DOHH2 (cell line): ENCODE data around the gene OLFM2.

Source experiments
- H3F3A ChIP-seq: fragments of 200-600 bp; sonication (generic), shearing (Covaris generic); 2 replicates; pipeline ENCODE4 v1.6.0; 2016; ENCODE audit warnings: antibody characterized with exemption, mild to moderate bottlenecking; ENCODE audit not compliant: control insufficient read depth, insufficient read depth
- H3K27ac ChIP-seq: fragments of 200-600 bp; sonication (generic); 2 replicates; pipeline ENCODE4 v1.5.1; 2014; ENCODE audit warnings: low read depth, mild to moderate bottlenecking, low read length, moderate library complexity
- H3K27me3 ChIP-seq: fragments of 200-600 bp; sonication (generic); 2 replicates; pipeline ENCODE4 v1.6.1; 2014; ENCODE audit warnings: mild to moderate bottlenecking, low read length, mixed read lengths; ENCODE audit not compliant: control insufficient read depth
- H3K36me3 ChIP-seq: fragments of 200-600 bp; sonication (generic); 2 replicates; pipeline ENCODE4 v1.6.1; 2014; ENCODE audit warnings: mild to moderate bottlenecking, low read length, moderate library complexity, mixed read lengths; ENCODE audit not compliant: control insufficient read depth
- H3K4me1 ChIP-seq: fragments of 200-600 bp; sonication (generic); 2 replicates; pipeline ENCODE4 v1.6.1; 2014; ENCODE audit warnings: mild to moderate bottlenecking, low read length, mixed read lengths; ENCODE audit not compliant: control insufficient read depth
- H3K4me2 ChIP-seq: fragments of 200-600 bp; sonication (generic); 2 replicates; pipeline ENCODE4 v1.6.0; 2014; ENCODE audit warnings: mild to moderate bottlenecking, low read length, moderate library complexity
- H3K4me3 ChIP-seq: fragments of 200-600 bp; sonication (generic); 2 replicates; pipeline ENCODE4 v1.5.1; 2014; ENCODE audit warnings: mild to moderate bottlenecking, low read length, mixed read lengths
- H3K79me2 ChIP-seq: fragments of 200-600 bp; sonication (generic); 2 replicates; pipeline ENCODE4 v1.6.1; 2014; ENCODE audit warnings: mild to moderate bottlenecking, low read length, mixed read lengths; ENCODE audit not compliant: control insufficient read depth
- H3K9me2 ChIP-seq: fragments of 200-600 bp; sonication (generic); replicated peaks from 2 replicates; pipeline ENCODE4 v1.6.1; 2014; ENCODE audit warnings: mild to moderate bottlenecking, low read length, mixed read lengths; ENCODE audit not compliant: control insufficient read depth
- H3K9me3 ChIP-seq: fragments of 200-600 bp; sonication (generic); 2 replicates; pipeline ENCODE4 v1.6.1; 2014; ENCODE audit warnings: antibody characterized with exemption, low read length, mixed read lengths; ENCODE audit not compliant: control insufficient read depth, insufficient read depth
- H4K20me1 ChIP-seq: fragments of 200-600 bp; sonication (generic); 2 replicates; pipeline ENCODE4 v1.6.0; 2014; ENCODE audit warnings: low read depth, mild to moderate bottlenecking, antibody characterized with exemption, low read length, moderate library complexity; ENCODE audit not compliant: control insufficient read depth, insufficient read depth
- EZH2phosphoT487 ChIP-seq: fragments of 200-600 bp; sonication (generic); IDR thresholded peaks from 2 replicates; pipeline ENCODE4 v1.6.1; 2017; ENCODE audit warnings: borderline replicate concordance, mild to moderate bottlenecking, antibody characterized with exemption, low read length, moderate library complexity, mixed read lengths
- TF ChIP-seq, protein P1 (sequence below): fragments of 200-600 bp; sonication (generic); IDR thresholded peaks from one replicate; pipeline ENCODE4 v1.5.1; 2014; ENCODE audit warnings: antibody characterized with exemption, mild to moderate bottlenecking, low read depth, low read length; ENCODE audit not compliant: poor library complexity, severe bottlenecking

OLFM2 gene

DNA sequence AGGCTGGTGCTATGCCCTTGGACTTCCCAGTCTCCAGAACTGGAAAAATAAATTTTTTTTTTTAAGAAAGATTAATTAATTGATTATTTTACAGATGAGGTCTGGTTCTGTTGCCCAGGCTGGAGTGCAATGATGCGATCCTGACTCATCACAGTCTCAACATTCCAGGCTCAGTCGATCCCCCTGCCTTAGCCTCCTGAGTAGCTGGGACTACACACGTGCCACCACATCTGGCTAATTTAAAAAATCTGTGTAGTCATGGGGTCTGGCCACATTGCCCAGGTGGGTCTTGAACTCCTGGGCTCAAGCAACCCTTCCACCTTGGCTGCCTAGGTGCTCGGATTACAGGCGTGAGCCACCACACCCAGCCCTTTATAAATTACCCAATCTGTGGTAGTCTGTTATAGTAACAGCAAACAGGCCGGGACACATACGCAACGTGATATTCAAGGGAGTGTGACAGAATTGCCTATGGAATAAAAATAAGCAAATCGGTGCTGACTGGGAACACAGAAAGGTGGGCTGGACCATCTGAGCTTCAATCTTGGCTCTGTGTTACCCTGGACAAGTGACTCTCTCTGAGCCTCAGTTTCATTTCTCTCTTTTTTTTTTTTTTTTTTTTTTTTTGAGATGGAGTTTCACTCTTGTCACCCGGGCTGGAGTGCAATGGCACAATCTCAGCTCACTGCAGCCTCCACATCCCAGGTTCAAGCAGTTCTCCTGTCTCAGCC, 58.4 kb downstream of the OLFM2 start:
- Histone ChIP-seq H3K27ac (no peak overlapping the region), H3K9me2 (no peaks in the 10 kb centered on the region), H3K4me1 (peaks cover 3% of the 10 kb centered on the region; the same call in 1 of the 2 replicates), H3F3A (no peaks in the 10 kb centered on the region), H3K79me2 (no peaks in the 10 kb centered on the region), H3K4me2 (peak overlapping the region; percentile 21; the same call in 1 of the 2 replicates), H3K27me3 (no peaks in the 10 kb centered on the region), H4K20me1 (no peaks in the 10 kb centered on the region), H3K36me3 (no peaks in the 10 kb centered on the region), H3K9me3 (no peaks in the 10 kb centered on the region), H3K4me3 (no peak overlapping the region)
- TF ChIP-seq, protein P1, sequence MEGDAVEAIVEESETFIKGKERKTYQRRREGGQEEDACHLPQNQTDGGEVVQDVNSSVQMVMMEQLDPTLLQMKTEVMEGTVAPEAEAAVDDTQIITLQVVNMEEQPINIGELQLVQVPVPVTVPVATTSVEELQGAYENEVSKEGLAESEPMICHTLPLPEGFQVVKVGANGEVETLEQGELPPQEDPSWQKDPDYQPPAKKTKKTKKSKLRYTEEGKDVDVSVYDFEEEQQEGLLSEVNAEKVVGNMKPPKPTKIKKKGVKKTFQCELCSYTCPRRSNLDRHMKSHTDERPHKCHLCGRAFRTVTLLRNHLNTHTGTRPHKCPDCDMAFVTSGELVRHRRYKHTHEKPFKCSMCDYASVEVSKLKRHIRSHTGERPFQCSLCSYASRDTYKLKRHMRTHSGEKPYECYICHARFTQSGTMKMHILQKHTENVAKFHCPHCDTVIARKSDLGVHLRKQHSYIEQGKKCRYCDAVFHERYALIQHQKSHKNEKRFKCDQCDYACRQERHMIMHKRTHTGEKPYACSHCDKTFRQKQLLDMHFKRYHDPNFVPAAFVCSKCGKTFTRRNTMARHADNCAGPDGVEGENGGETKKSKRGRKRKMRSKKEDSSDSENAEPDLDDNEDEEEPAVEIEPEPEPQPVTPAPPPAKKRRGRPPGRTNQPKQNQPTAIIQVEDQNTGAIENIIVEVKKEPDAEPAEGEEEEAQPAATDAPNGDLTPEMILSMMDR: no peak
- TF ChIP-seq EZH2phosphoT487: no peak

DNA sequence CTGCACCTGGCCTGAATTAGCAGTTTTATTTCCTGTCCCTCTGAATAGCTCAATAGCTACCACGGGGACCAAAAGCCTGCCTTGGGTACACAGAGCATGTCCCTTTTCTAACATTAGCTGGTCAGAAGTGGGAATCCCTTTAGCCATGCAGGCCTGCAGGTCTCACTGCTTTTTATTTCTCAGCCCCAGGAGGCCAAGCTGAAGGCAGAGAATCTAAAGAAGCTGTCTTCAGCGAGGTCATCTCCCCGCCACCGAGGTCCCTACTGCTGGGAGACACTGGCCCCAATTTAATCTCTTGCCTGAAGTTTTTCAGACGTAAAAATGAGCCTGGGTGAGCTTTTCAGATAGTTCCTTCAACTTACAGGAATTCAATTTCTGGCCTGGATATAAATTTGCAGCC, 60.5 kb downstream of the OLFM2 start:
- Histone ChIP-seq H3K4me1 (peaks cover 3% of the 10 kb centered on the region; the same call in 1 of the 2 replicates), H3K36me3 (no peaks in the 10 kb centered on the region), H3F3A (no peaks in the 10 kb centered on the region), H4K20me1 (no peaks in the 10 kb centered on the region), H3K27ac (no peak overlapping the region), H3K9me3 (no peaks in the 10 kb centered on the region), H3K4me2 (no peak overlapping the region), H3K9me2 (no peaks in the 10 kb centered on the region), H3K27me3 (no peaks in the 10 kb centered on the region), H3K79me2 (no peaks in the 10 kb centered on the region), H3K4me3 (no peak overlapping the region)
- no peak for TF ChIP-seq EZH2phosphoT487
- TF ChIP-seq, protein P1: no peak

DNA sequence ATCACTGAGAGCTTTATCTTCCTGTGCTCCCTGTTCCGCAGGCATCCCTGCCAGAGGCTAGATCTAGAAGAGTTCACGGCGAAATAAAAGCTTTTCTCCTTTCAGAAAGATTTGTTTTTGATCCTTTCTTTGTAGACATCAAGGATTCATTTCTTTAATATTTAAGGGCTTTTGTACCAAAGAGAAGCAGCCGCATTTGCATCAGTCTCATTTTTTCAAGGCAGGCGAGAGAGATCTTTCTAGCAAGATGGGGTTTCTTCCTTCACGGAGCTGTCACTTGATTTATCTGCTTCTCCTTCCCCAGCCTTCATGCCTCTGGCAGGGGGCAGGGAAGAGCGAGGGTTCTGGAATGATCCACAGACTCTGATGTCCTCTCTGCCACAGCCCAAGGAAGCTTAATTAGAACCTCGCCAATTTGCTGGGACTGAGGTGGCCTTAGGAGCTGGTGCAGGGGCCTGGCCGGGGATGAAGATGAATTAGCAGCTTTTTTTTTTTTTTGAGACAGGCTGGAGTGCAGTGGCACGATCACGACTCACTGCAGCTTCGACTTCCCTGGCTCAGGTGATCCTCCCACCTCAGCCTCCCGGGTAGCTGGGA, 61.2 kb downstream of the OLFM2 start:
- H3K36me3 ChIP-seq: no peaks in the 10 kb centered on the region
- no peaks in the 10 kb centered on the region for H3K9me2 ChIP-seq
- peaks cover 3% of the 10 kb centered on the region; the same call in 1 of the 2 replicates for H3K4me1 ChIP-seq
- H3K27ac ChIP-seq: no peak overlapping the region
- H3F3A ChIP-seq: no peaks in the 10 kb centered on the region
- no peaks in the 10 kb centered on the region for H3K79me2 ChIP-seq
- TF ChIP-seq, protein P1: no peak
- no peak for TF ChIP-seq EZH2phosphoT487
- no peak overlapping the region for H3K4me2 ChIP-seq
- H3K4me3 ChIP-seq: no peak overlapping the region
- no peaks in the 10 kb centered on the region for H4K20me1 ChIP-seq
- no peaks in the 10 kb centered on the region for H3K9me3 ChIP-seq
- H3K27me3 ChIP-seq: no peaks in the 10 kb centered on the region
